DMS 273 treated with DMSO at 0.1 percent for 48 hours (cell line): ENCODE measurements around the gene KDM3B.
"Not testable (repeated sequence)": the region's sequence is repeated elsewhere in the genome, so short reads cannot be mapped to it uniquely, and the experiment has no call there.

Experiments
- DNase-seq: peaks from one replicate; lab custom pipeline; 2025; lab: John Stamatoyannopoulos, UW

The KDM3B gene, protein sequence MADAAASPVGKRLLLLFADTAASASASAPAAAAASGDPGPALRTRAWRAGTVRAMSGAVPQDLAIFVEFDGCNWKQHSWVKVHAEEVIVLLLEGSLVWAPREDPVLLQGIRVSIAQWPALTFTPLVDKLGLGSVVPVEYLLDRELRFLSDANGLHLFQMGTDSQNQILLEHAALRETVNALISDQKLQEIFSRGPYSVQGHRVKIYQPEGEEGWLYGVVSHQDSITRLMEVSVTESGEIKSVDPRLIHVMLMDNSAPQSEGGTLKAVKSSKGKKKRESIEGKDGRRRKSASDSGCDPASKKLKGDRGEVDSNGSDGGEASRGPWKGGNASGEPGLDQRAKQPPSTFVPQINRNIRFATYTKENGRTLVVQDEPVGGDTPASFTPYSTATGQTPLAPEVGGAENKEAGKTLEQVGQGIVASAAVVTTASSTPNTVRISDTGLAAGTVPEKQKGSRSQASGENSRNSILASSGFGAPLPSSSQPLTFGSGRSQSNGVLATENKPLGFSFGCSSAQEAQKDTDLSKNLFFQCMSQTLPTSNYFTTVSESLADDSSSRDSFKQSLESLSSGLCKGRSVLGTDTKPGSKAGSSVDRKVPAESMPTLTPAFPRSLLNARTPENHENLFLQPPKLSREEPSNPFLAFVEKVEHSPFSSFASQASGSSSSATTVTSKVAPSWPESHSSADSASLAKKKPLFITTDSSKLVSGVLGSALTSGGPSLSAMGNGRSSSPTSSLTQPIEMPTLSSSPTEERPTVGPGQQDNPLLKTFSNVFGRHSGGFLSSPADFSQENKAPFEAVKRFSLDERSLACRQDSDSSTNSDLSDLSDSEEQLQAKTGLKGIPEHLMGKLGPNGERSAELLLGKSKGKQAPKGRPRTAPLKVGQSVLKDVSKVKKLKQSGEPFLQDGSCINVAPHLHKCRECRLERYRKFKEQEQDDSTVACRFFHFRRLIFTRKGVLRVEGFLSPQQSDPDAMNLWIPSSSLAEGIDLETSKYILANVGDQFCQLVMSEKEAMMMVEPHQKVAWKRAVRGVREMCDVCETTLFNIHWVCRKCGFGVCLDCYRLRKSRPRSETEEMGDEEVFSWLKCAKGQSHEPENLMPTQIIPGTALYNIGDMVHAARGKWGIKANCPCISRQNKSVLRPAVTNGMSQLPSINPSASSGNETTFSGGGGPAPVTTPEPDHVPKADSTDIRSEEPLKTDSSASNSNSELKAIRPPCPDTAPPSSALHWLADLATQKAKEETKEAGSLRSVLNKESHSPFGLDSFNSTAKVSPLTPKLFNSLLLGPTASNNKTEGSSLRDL (N-terminal part only)

DNA sequence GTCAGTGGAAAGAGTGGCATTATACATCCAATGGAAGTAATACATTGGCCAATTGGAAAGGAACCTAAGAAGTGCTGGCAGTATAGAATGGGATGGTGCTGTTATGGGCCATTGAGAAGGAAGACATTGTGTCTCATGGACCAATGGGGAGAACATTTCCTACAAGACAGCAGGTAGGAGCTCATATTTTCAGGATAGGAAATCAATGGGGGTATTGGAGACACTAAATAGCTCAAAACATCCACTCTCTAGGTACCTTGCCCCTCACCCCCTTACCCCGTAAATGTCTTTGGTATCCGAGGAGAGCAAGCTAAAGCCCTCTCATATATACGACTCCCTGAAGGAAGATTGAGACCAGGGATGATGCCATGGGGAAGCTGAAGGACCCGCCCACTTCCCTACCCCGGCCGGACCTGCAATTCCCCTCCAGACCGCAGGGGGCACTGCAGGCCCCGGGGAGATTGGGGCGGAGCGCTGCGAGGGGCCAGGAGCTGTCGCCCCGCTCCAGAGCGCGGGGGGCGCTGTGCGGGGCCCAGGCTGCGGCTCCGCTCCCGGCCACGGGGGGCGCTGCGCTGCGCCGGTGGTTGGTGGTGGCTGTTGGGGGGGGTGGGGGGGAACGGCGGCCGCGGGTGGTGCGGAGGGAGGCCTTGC is at the start of gene KDM3B:
Gene KDM3B, plus strand, starts transcription at position 615 of the 651 bp plus-strand sequence. CDS start 111 bp downstream, outside the sequence.
- peak; percentile 49 for DNase-seq

DNA sequence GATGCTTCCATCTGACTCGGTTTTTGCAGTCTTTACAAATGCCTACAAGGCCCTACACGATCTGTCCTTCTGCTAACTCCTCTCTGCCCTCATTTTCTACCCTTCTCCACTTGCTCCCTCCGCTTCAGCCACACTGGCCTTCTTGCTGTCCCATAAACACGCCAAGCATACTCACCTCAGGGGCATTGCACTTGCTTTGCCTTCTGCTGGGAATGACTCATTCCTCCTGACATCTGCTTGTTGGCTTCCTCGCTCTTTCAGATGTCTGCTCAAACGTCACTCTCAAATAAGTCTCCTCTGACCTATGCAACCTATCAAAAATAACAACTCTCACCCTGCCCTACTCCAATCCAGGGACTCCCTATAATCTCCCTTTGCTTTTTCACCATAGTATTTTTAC is 49.1 kb upstream of the KDM3B start:
- peak; percentile 57 for DNase-seq

DNA sequence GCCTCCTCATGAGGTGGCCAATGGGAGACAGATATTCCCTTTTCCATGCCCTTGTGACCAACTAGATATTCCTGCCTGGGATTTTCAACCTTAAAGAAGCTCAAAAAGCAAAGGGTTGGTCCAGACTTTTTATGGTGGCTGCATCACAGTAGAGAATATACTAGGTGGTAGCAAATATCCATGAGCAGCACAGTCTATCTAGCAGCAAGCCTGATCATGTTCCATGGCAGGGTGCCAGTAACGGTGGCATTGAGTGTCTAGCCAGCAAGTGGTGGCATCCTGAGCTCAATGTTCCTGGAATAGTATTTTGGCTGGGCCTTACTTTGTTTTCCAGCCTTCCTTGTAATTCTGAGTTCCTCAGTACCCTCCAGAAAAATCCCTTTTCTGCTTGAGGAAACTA is 46.7 kb upstream of the KDM3B start:
- peak; percentile 20 for DNase-seq

DNA sequence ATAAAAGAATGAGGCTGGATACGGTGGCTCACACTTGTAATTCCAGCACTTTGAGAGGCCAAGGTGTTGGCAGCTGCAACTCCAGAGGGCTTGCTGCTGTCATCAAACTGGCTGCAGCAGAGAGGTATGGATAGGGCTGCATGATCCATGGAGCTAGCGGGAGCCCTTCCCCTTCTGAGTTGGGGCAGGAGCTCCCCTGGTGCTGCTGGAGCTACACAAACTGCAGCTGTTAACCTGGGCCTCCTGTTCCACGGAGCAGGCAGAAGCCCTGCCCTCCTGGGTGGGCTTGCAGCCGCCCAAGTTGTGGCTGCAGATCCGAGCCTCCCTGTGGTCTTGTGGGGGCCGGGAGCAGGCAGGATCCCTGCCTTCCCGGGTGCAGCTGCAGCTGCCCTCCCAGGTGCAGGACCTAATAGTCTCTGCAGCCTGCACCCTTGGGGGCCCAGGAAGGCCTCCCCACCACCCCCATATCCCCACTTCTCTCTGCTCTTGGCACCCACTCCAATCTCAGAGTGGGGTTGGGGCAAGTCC is 36.7 kb upstream of the KDM3B start:
- DNase-seq: no peak

DNA sequence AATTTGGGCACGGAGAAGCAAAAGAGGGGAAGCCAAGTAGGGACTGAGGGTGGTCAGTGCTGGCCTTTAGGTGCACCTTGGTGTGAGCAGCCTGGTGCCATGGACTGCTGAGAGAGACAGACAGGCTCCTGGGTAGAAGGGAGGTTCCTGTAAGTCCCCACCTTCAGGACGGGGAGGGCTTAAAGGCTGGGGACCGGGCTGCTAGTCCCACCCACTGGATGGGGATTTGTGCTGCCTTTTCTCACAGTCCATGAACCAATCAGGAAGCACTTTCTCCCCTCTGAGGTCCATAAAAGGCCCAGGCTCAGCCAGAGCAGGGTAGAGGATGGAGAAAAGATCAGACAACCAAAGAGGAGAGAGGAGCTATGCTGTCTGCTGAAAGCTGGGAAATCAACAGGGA is 36.1 kb upstream of the KDM3B start:
- no peak for DNase-seq

DNA sequence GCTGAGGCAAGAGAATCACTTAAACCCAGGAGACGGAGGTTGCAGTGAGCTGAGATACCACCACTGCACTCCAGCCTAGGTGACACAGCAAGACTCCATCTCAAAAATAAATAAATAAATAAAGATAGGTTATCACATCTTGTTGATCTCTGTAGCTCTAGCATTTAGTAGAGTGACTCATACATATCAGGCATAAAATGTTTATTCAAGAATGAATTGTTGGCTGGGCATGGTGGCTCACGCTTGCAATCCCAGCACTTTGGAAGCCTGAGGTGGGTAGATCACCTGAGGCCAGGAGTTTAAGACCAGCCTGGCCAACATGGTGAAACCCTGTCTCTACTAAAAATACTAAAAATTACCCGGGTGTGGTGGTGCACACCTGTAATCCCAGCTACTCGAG is 34.3 kb upstream of the KDM3B start:
- not testable (repeated sequence) for DNase-seq

DNA sequence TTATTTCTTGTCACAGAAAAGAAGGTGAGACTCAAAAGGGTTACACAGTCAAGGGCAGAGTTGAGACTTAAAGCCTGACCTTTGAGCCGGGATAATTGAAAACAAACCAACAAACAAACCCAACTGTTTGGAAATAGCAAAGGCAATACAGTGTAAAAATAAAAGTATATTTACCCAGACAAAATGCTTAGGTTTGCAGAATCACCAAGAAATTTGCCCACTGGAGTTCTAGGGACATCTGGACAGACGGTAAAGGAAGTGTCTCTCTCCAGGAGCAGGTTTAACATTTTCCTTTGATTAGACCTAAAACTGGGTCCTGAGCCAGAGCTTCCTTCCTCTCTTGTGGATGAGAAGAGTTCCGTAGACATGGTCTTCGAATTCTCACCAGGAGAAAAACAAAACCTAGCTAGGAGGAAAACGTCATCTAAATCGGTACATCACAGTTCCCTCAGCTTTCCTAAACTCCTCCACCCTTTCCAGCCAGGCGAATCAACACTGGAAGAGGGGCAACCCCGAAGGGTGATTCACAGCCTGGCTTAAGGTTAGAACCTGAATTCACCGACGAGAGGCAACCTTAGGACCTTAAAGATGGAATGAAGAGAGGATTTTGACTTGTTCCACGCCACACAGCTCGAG is 21.6 kb upstream of the KDM3B start:
- DNase-seq: no peak

DNA sequence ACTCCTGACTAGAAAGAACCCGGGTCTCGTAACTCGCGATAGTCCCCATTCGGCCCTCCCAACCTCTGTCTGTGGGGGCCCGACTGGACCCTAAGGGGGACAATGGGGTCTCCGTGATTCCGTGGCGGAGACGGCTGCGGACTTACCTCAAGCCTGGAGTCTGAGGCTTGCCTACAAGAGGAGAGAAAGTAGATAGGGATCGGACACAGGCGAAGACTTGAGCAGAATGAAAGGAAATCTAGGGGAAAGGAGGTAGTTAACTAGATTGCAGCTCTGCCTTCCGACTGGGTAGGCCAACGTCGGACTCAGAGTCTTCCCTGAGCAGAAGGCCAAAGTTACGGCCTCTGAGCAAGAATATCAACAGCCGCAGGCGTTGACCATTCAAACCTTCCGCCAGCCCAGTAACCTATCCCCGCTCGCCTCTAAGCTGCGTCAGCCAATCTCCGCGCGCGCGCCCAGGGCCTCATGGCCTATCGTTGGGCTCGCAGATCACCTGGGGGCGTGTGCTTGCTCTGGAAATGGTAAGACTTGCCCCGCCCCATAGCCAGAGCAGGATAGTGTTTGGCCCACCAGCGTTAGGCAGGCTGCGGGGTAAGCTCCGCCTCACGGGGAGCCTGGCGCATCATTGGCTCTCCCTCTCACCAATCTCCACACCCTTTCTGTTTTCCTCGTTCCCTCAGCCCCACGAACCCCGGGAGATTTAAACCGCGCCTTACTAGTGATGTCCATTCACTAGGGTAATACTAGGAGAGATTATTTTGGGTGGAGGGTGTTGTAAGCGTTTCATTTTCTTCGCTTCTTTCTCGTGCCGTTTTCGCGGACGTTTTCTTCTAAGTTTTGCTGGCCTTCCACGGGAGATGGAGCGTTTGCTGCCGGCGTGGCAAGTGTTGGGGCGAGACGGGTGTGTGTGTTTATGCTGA is 20.8 kb upstream of the KDM3B start, which contains the start of gene CDC25C:
Gene CDC25C, minus strand, starts transcription at position 356 of the 920 bp plus-strand sequence. CDS start 624 bp downstream, outside the sequence.
- DNase-seq: peak; percentile 99

DNA sequence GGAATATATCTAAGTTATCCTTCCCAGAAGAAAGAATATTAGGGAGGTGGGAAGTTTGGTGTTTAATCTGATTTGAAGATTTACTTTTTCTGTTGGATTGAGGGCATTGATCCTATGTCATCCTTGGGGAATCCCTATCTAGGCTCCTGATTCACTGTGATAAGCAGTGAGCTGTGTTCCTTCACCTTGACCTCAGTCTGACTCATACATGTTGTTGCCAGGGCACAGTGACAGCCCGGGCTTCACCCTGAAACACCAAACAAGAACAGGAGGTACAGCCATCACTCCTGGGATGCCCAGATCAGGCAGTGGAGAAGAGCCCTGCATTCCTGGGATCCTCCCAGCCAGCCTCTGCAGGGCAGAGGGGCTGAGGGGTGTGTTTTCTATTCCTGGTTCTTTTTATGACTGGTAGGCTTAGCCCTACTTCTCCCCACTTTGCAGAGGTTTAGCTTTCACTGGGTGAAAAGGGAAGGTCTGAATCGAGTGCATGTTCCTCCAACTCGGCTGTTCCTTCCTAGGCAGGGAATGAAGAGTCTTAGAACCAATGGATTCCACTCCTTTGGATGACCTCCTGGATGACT is 17.5 kb upstream of the KDM3B start:
- no peak for DNase-seq

DNA sequence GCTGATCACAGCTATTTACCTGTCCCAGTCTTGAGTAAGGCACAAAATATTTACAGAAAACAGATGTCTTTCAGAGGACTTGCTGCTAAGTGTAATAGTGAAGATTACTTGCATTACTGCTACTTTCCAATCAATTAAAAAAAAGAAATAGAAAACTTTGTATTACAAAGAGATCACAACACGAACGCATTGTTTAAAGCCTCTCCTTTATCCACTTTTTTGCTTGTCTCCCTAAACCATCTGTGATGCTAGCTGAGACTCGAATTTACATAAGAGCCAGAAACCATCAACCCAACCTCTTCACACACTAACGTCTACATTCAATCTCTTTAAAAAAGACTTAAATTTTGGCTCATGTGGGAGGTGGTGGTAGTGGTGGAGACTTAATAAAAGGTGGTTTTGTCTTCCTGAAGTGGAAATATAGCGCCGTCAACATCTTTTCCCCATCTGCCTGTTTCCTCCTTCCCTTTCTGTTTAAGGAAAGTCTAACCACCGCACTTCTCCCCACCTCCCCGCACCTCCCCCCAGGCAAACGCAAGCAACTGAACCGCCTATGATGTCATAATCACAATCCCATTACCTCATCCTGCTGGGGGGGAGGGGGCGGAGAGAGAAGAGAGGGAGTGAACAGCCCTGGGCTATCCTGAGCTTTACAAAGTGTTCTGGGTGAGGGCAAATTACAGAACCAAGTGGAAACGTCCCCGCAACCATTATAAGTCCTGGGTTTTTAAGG is 15.4 kb upstream of the KDM3B start:
- DNase-seq: peak; percentile 73

DNA sequence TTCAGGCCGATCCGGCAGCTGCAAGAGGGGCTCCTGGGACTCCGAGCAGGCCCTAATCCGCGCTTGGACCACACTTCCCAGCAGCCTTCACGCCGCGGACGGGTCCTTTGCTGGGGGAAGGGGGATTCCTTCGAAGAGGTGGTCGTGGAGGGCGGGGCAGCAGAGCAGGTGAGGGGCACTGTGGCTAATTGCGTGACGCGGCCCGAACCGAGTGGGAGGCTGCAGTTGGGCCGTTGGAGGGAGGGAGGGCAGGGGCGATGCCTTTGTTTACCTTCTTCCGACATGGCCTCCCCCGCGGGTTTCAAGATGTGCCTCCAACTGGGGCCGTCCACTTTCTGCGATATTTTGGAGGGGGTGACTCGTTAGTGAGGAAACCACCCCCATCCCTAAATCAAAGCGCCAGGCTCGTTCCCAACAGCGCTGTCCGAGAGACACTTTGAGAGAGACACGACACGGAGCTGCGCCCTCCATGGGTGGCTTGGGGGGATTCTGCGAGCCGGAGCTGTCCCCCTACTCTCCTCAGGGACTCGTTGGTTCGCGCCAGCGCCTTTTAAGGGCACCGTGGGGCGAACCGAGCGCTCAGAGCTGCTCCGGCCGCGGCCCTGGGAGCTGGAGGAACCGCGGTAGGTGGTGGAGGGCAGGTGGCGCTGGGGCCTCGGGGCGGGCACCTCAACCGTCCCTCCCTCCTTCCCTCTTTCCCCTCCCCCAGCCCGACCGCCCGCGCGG is 14.6 kb upstream of the KDM3B start, which contains the start of gene FAM53C:
Gene FAM53C, plus strand, starts transcription at position 582 of the 726 bp plus-strand sequence. CDS start 3,070 bp downstream, outside the sequence.
- peak; percentile 73 for DNase-seq

DNA sequence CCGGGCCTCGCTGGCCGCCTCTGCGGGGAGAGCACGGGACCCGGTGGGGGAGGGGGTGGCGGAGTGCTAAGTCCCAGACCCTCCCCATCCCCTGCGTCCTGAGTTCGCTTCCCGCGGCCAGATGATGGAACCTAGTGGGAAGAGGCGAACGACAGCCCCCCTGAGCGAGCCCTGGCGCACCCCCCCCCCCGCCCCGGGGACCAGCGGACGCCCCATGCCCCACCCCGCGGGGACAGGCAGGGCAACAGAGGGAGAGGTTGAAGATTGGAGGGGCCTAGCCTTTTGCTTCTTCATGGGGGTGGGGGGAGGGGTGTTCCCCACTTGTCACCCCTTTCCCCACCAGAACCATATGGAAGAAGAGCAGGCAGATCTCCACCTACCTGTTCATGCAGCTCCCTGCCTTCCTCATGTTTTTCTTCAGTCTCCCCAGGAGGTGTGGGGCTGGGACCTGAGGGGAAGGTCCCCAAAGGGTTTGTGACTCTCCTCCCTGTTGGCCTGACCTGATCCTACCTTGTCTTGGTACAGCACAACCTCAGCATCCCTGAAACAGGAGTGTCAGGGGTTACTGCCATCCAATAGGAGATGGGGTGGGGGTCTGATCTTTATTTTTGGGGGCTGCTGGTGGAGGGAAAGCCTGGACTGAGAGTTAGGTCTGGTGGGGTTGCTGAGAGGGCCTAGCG is 13.9 kb upstream of the KDM3B start:
- DNase-seq: no peak

DNA sequence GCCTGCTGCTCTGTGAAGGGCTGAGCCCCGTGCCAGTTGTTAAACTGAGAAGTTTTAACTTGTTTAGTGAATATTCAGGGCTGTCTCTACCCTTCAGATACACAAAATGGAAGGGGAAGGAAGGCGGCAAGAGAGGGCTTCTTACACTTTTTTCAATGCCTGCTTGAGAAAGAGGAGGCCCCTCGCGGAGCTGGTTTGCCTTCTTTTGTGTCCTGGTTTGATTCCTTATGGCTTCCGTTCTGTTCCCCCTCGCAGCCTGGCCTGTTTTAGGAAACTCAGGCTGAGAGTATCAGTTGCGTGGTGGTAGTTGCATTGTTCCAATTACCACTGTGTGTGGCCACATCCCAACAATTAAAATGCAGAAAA is 13.4 kb upstream of the KDM3B start:
- no peak for DNase-seq

DNA sequence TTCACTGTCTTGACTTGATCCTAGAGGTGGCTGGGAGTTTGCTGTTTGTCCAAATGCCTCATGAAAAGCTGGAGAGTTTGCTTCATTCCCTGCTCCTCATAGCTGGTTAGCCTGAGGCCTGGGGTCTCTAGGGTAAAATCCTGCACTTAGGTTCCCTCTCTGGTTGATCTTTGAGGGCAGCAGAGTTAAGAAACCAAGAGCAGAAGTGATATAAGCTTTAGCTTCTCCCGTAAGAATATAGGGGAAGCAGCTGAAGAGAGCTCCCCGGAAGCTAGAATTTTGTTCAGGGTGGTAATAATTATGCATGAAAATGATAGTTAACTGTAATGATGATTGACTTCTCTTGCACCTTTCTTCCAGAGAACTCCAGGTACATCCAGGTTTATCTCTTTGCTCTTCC is 13.0 kb upstream of the KDM3B start:
- DNase-seq: no peak

DNA sequence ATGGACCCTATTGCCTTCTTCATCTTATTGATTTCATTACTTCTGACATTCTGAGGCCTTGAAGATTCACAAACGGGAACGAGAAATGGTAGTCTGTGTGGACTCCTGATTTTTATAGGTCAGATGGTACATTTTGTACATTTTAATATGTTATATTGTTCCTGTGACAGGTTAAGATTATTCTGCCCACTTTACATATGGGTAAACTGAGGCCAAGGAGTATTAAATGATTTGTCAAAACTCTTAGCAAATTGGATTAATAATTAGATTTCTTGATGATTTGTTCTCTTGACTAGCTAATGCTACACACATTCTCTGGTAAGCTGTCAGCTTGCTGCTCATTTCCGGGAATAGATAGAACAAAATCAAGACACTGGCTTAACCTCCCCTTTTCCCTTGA is 12.5 kb upstream of the KDM3B start:
- DNase-seq: no peak

DNA sequence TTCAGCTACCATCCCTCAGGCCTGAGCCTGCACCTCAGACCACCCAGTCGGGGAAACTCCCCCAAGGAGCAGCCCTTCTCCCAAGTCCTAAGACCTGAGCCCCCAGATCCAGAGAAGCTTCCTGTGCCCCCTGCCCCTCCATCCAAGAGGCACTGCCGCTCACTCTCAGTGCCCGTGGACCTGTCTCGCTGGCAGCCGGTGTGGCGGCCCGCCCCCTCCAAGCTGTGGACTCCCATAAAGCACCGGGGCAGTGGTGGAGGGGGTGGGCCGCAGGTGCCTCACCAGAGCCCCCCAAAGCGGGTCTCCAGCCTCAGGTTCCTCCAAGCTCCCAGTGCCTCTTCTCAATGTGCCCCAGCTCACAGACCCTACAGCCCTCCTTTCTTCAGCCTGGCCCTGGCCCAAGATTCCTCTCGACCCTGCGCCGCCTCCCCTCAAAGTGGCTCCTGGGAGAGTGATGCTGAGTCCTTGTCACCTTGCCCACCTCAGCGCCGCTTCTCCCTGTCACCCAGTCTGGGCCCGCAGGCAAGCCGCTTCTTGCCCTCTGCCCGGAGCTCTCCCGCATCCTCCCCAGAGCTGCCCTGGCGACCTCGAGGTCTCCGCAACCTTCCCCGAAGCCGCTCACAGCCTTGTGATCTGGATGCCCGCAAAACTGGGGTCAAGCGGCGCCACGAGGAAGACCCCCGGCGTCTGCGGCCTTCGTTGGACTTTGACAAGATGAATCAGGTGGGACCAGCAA is 7.4 kb upstream of the KDM3B start:
- DNase-seq: no peak
